SH-SY5Y (cell line): ENCODE results near the gene ADAMTS18.

Experiments used
- GATA2 ChIP-seq: IDR thresholded peaks from 2 replicates; pipeline ENCODE4 v1.6.1; 2011; ENCODE audit warnings: mild to moderate bottlenecking, low read depth, low read length
- GATA3 ChIP-seq: IDR thresholded peaks from 2 replicates; pipeline ENCODE4 v1.6.1; 2011; ENCODE audit warnings: low read depth, mild to moderate bottlenecking, low read length, moderate library complexity

GRCh38 chr16:77250400-77250799, 184.4 kb downstream of the ADAMTS18 start:
- TF ChIP-seq GATA2 (no peak), GATA3 (no peak)
